ENCODE measurements around the gene WDR37. TPM values are rescaled to one million over a fixed set of nuclear protein-coding genes. Genes with fewer than 3 reads are reported as not detected.

Gene WDR37
- total RNA-seq, 2 donors from 2014 or later, result 11.9 to 22.8 TPM

- intact Hi-C loops (cut with DNase I), result loop anchor here (10.0 kb wide), 1 partner anchor 360 kb away; no protein-coding TSS in a partner anchor
- no peaks in the 10 kb centered on the region for H3K27me3 ChIP-seq (replicated peaks; ENCODE audit: insufficient read depth)
- WGBS, result 28% methylated on average over 6 of the region's 6 CpGs
- no peaks in the 10 kb centered on the region for H3K36me3 ChIP-seq
- no peak for DNase-seq (ENCODE audit: low spot score)
- TF ChIP-seq POLR2A (IDR thresholded peaks at IDR 0.05), result no peak
- no peak for TF ChIP-seq POLR2AphosphoS5 (IDR thresholded peaks at IDR 0.05)
- TF ChIP-seq CTCF (IDR thresholded peaks at IDR 0.05), result no peak
- peak overlapping the region in 1 of 2 donors; percentile 8 for H3K27ac ChIP-seq
- H3K4me1 ChIP-seq (replicated peaks), result peaks cover 13% of the 10 kb centered on the region
- H3K4me3 ChIP-seq, result peak overlapping the region in 1 of 2 donors; percentile 91
- H3K9me3 ChIP-seq, result no peaks in the 10 kb centered on the region
These were observed 1.5 kb upstream of the WDR37 start for GRCh38 chr10:1054684-1055083.

GRCh38 chr10:1057106-1057657 is 997 bp downstream of the WDR37 start:
- Histone ChIP-seq H3K36me3 (no peaks in the 10 kb centered on the region), H3K27me3 (replicated peaks; ENCODE audit: insufficient read depth) (no peaks in the 10 kb centered on the region), H3K27ac (peak overlapping the region; percentile 94 to 98), H3K4me3 (peak overlapping the region; percentile 79 to 91), H3K4me1 (replicated peaks) (peaks cover 13% of the 10 kb centered on the region), H3K9me3 (no peaks in the 10 kb centered on the region)
- 2% methylated on average over 26 of the region's 26 CpGs for WGBS
- no peak for DNase-seq (ENCODE audit: low spot score)
- no peak for TF ChIP-seq POLR2AphosphoS5 (IDR thresholded peaks at IDR 0.05)
- TF ChIP-seq CTCF (IDR thresholded peaks at IDR 0.05), result no peak
- TF ChIP-seq POLR2A (IDR thresholded peaks at IDR 0.05), result no peak
- intact Hi-C loops (cut with DNase I), result loop anchor here (10.0 kb wide), 1 partner anchor 362 kb away; no protein-coding TSS in a partner anchor

GRCh38 chr10:1058017-1058416 is 1.8 kb downstream of the WDR37 start:
- H3K9me3 ChIP-seq, result no peaks in the 10 kb centered on the region
- DNase-seq (ENCODE audit: low spot score), result no peak
- no peaks in the 10 kb centered on the region for H3K27me3 ChIP-seq (replicated peaks; ENCODE audit: insufficient read depth)
- peaks cover 13% of the 10 kb centered on the region for H3K4me1 ChIP-seq (replicated peaks)
- intact Hi-C loops (cut with DNase I), result loop anchor here (10.0 kb wide), 1 partner anchor 363 kb away; no protein-coding TSS in a partner anchor
- H3K4me3 ChIP-seq, result no peak overlapping the region
- no peak overlapping the region for H3K27ac ChIP-seq
- TF ChIP-seq POLR2AphosphoS5 (IDR thresholded peaks at IDR 0.05), result no peak
- no peak for TF ChIP-seq POLR2A (IDR thresholded peaks at IDR 0.05)
- no peak for TF ChIP-seq CTCF (IDR thresholded peaks at IDR 0.05)
- 66% methylated on average over 7 of the region's 7 CpGs for WGBS
- H3K36me3 ChIP-seq, result no peaks in the 10 kb centered on the region

GRCh38 chr10:1059902-1060301 is 3.7 kb downstream of the WDR37 start:
- 67% methylated on average over 8 of the region's 8 CpGs for WGBS
- H3K36me3 ChIP-seq, result peaks cover 0 to 4% of the 10 kb centered on the region in 2 donors
- intact Hi-C loops (cut with DNase I), result loop anchor here (10.0 kb wide), 1 partner anchor 365 kb away; no protein-coding TSS in a partner anchor
- no peaks in the 10 kb centered on the region for H3K27me3 ChIP-seq (replicated peaks; ENCODE audit: insufficient read depth)
- no peak for DNase-seq (ENCODE audit: low spot score)
- no peak overlapping the region for H3K4me3 ChIP-seq
- TF ChIP-seq CTCF (IDR thresholded peaks at IDR 0.05) (no peak), POLR2A (IDR thresholded peaks at IDR 0.05) (no peak), POLR2AphosphoS5 (IDR thresholded peaks at IDR 0.05) (no peak)
- H3K4me1 ChIP-seq (replicated peaks), result peaks cover 6% of the 10 kb centered on the region
- no peaks in the 10 kb centered on the region for H3K9me3 ChIP-seq
- H3K27ac ChIP-seq, result no peak overlapping the region

All from prostate gland (tissue), 2 donors.